HG02642 (cell line): Measurements from ENCODE around the gene CKAP5.
"Not testable (repeated sequence)": the region's sequence is repeated elsewhere in the genome, so short reads cannot be mapped to it uniquely, and the experiment has no call there.

Experiments
- ATAC-seq: cut with Tn5 transposase; IDR thresholded peaks from one replicate; pipeline ENCODE4 v1.9.1; 2021; ENCODE audit warnings: mild to moderate bottlenecking; ENCODE audit not compliant: unreplicated experiment, poor library complexity

The CKAP5 gene

GRCh38 chr11:46799725-46800124 lies 46.4 kb downstream of the CKAP5 start:
- not testable (repeated sequence) for ATAC-seq

- no peak for ATAC-seq
Observed at GRCh38 chr11:46778416-46778815, 67.7 kb downstream of the CKAP5 start.

GRCh38 chr11:46776878-46777277 lies 69.2 kb downstream of the CKAP5 start:
- no peak for ATAC-seq

- ATAC-seq = no peak
Observed at GRCh38 chr11:46769636-46770221, 76.4 kb downstream of the CKAP5 start.

GRCh38 chr11:46766656-46767055 lies 79.4 kb downstream of the CKAP5 start:
- ATAC-seq = no peak

GRCh38 chr11:46762248-46762647 lies 83.8 kb downstream of the CKAP5 start:
- ATAC-seq = no peak

- no peak for ATAC-seq
Observed at GRCh38 chr11:46761807-46762206, 84.3 kb downstream of the CKAP5 start.

GRCh38 chr11:46760429-46761128 lies 85.5 kb downstream of the CKAP5 start:
- ATAC-seq = no peak

- ATAC-seq = no peak
Observed at GRCh38 chr11:46759196-46759595, 86.9 kb downstream of the CKAP5 start.

GRCh38 chr11:46755962-46756361 lies 90.1 kb downstream of the CKAP5 start:
- no peak for ATAC-seq

GRCh38 chr11:46747150-46747549 lies 98.9 kb downstream of the CKAP5 start:
- no peak for ATAC-seq

GRCh38 chr11:46745995-46746394 lies 100.1 kb downstream of the CKAP5 start:
- ATAC-seq = no peak

GRCh38 chr11:46745328-46745727 lies 100.8 kb downstream of the CKAP5 start:
- no peak for ATAC-seq

GRCh38 chr11:46743693-46744339 lies 102.3 kb downstream of the CKAP5 start:
- no peak for ATAC-seq

GRCh38 chr11:46743043-46743442 lies 103.0 kb downstream of the CKAP5 start:
- no peak for ATAC-seq

- ATAC-seq = no peak
Observed at GRCh38 chr11:46741600-46742484, 104.2 kb downstream of the CKAP5 start.

GRCh38 chr11:46738887-46739286 lies 107.2 kb downstream of the CKAP5 start:
- ATAC-seq = no peak

GRCh38 chr11:46737699-46738098 lies 108.4 kb downstream of the CKAP5 start:
- no peak for ATAC-seq

- ATAC-seq = no peak
Observed at GRCh38 chr11:46736615-46737014, 109.5 kb downstream of the CKAP5 start.

GRCh38 chr11:46736146-46736545 lies 109.9 kb downstream of the CKAP5 start:
- ATAC-seq = no peak

GRCh38 chr11:46733234-46733633 lies 112.8 kb downstream of the CKAP5 start:
- ATAC-seq = no peak
